NCI-H2171 (cell line): ENCODE measurements around the gene PDE7B.

ENCODE experiments used
- DNase-seq: peaks from one replicate; lab custom pipeline; 2025; lab: John Stamatoyannopoulos, UW

Gene PDE7B

DNA sequence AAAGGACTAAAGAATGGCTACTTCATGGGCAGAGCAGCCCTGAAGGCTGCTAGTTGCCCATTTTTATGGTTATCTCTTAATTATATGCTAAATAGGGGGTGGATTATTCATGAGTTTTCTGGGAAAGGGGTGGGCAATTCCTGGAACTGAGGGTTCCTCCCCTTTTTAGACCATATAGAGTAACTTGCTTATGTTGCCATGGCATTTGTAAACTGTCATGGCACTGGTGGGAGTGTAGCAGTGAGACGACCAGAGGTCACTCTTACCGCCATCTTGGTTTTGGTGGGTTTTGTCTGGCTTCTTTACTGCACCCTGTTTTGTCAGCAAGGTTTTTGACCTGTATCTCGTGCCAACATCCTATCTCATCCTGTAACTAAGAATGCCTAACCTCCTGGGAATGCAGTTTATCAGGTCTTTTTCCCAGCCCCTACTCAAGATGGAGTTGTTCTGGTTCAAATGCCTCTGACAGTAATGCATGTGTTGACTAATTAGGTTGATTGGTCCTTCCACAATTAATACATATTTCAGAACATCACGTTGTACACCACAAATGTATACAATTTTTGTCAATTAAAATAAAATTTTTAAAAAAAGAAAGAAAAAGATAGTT, 139.5 kb downstream of the PDE7B start:
- DNase-seq: no peak

DNA sequence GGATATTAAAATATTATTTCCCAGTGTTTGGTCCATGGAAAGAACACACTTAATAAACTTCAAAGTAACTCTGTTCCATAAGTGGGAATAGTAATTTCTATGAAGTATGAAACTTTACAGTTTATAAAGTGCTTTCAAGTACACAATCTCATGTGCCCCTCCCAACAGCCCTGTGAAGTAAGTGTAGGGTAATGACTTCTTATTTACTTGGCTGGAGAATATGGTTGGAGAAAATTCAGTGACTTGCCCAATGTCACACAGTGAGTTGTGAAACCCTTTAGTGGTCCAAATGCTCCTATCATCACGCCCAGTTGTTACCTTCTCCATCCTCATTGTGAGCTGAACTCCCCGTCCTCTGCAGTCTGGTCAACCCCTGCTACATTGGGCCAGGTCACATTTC, 141.2 kb downstream of the PDE7B start:
- DNase-seq: no peak

DNA sequence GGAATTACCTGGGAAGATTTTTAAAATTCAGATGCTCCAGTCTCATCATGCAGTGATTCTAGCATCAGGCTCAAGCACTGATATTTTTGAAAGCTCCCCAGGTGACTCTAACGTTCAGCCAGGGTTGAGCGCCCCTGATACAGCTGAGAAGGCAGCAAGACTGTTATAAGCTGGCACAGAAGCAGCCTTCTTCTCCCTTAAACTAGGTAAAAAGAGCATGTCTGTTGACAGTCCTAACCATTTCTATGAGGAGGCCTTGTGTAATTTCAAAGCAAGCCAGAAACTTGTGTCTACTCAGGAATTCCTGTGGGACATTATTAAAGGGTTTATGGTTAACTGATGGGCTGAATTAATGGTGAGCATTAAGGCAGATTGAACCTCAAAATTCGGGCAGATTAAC, 141.9 kb downstream of the PDE7B start:
- DNase-seq: no peak

GRCh38 chr6:135994857-135995544, 143.5 kb downstream of the PDE7B start:
- no peak for DNase-seq

GRCh38 chr6:135995545-135995898, 144.0 kb downstream of the PDE7B start:
- no peak for DNase-seq

GRCh38 chr6:135996668-135997067, 145.2 kb downstream of the PDE7B start:
- DNase-seq: no peak

- no peak for DNase-seq
Measured at GRCh38 chr6:135999393-135999792, 147.9 kb downstream of the PDE7B start.

DNA sequence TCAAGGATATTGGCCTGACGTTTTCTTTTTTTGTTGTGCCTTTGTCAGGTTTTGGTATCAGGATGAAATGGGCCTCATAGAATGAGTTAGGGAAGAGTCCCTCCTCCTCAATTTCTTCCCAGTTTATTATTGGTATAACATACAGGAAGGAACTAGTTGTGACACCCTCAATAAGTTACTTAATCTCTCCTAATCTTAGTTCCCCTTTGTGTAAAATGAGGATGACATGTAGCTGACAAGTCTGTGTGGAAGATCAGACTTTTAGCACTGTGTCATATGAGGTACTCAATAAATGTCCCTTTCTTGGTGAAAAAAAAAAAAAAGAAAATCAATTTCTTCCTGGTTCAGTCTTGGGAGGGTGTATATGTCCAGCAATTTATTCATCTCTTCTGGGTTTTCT, 155.8 kb downstream of the PDE7B start:
- no peak for DNase-seq

DNA sequence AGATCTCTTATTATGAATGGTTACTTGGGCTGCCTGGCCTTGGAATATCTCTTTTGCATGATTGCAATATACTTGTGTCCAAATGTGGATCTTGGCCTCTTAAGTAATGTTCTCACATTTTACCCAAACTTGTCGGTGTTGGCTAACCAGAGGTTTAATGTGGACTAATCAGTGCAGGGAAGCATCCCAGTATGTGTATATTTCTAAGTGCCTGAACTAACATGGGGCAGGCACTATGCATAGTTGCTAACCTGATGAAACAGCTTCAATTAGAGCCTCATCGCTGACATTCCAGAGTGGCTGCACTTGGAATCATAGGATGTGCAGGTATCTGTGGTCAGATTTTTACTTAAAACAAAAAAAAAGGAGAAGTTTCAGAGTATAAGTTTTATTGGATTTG, 160.0 kb downstream of the PDE7B start:
- DNase-seq: no peak

DNA sequence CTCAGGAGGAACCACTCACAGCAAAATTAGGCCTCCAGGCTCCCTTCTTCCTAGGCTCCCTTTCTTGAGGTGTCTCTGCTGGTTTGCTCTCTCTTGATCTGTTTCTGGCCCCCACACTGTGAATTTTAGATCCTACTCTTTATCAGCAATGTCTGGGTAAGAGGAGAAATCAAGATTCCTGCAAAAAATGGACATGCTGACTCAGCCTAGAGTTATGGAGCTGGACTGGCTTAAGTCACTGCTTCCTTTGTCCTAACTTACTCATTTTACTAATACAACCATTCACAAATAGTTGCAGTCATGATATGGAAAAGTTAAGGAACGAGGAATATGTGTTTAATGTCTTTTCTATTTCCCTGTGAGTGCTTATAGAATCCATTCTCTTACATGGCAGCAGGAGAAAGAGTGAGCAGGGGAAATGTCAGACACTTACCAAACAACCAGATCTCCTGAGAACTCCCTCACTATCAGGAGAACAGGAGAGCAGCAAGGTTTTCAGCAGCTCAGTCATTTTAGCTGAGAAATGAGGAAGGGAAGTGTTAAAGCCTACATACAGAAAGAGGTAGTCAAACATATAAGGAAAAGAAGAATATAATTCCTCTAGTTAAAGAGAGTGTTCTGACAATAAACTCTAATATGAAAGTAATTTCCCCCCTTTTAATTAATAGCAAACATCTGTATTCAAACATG, 160.8 kb downstream of the PDE7B start:
- DNase-seq: no peak

DNA sequence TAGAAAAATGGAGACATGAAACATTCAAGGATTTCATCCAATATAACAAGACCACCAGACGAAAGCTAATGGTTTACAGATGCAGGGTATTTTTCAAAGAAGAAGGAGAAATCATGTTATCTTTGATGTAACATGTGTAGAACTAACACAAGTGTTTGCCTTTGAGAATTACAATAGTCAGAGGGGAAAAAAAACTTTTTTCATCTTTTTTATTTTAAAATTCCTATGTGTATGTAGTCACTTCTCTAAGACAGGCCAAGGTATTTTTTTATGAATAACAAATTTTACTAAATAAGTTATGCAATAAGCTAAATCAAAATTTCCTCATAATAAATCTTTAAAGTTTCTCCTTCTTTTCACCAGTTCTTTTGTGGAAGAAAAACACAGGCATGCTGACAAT, 161.4 kb downstream of the PDE7B start:
- no peak for DNase-seq

- no peak for DNase-seq
Measured at GRCh38 chr6:136014454-136015437, 163.2 kb downstream of the PDE7B start.

GRCh38 chr6:136015531-136015930, 164.0 kb downstream of the PDE7B start:
- no peak for DNase-seq

- no peak for DNase-seq
Measured at GRCh38 chr6:136016228-136017225, 165.0 kb downstream of the PDE7B start.

DNA sequence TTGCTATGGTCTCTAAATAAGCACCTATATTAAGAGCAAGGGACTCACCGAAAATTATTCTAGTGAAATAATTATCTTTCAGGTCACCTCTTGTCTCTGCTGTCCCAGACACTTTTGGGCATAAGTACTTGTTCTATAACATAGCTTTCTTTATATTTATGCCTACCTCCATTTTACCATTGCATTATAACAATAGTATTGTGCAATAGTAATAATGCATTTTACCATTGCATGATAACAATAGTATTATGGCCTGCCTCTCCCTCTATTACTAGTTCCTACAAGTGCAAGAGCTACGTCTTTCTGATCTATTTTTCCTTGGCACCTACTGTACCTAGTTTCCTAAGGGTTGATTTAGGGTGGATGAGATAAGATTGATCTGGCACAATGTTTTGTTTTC, 169.2 kb downstream of the PDE7B start:
- DNase-seq: no peak

DNA sequence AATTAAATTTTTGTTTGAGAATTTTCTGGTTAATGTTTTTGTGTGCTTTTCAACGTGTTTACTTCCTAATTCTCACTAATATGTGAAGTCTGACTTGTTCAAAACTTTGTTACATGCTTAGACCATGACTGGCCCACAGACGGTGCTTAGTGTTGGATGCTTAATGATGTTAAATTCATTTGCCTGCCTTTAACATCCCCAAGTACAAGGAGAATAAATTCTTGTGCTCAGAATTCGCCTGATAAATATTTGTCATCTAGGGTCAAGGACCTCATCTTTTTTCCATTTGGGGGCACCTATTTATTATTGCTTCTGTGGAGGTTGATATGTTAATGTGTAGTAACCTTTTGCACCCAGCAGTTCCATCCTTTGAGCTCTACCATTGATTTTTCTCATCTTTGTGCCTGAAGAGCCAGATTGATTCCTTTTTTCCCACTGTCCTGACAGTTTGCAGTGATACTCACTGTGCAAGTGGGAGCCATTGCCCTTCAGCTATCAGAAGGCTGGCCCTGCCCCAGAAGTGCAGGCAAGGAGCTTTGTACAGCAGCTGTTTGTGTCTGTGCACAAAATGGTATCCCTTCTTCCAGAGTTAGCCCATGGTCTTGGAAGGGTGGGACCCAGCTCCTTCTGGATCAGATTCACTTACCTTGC, 170.8 kb downstream of the PDE7B start:
- no peak for DNase-seq

- DNase-seq: no peak
Measured at GRCh38 chr6:136024711-136025110, 173.2 kb downstream of the PDE7B start.

DNA sequence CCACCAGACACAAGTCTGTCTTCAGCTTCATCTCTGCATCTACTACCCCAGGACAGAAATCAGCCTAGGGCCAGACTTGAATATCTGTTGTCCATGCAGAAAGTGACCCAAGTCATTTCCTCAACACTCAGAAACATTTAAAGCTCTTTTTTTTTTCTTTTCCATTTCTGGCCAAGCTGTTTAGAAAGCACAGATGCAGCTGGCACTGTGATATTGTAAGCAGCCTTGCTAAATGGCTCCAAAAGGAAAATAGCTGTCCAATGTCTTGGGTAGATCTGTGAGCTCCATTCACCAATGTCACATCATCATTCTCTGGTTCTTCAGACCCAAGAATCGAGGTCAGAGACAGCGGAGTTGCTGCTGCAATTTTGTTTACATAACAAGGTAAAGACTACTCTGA, 174.2 kb downstream of the PDE7B start:
- DNase-seq: no peak

GRCh38 chr6:136030131-136030530, 178.6 kb downstream of the PDE7B start:
- no peak for DNase-seq

- DNase-seq: no peak
Measured at GRCh38 chr6:136031982-136032381, 180.5 kb downstream of the PDE7B start.

DNA sequence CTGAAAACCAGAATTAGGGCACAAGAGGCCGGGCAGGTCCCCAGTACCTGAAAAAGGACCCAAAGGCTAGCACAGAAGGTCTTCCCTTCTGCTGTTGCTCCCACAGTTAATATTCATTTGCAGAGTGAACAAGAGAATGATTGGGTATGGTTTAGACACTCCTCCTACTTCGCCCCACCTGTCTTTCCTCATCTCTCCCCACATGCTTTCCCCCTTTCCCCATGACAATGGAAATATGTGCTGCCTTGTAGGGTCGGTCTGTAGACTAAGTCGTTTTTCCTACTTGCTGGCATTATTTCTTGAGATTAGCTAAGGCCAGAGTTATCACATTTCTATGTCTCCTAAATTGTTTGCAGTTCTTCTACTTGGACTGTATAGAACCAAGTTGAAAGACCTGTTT, 181.9 kb downstream of the PDE7B start:
- DNase-seq: no peak
